HUDEP-2 (cell line): Measurements from ENCODE around the gene RAB17.
A peak's percentile ranks its signal among the peaks of the same experiment; 100 is the strongest.
"Not testable (repeated sequence)": the region's sequence is repeated elsewhere in the genome, so short reads cannot be mapped to it uniquely, and the experiment has no call there.

ENCODE experiments used
- DNase-seq, 76 experiments: peaks; one replicate each; lab custom pipeline; 2025; ENCODE audit not compliant: unreplicated experiment in 76 of 76; lab: John Stamatoyannopoulos, UW

RAB17 gene

DNA sequence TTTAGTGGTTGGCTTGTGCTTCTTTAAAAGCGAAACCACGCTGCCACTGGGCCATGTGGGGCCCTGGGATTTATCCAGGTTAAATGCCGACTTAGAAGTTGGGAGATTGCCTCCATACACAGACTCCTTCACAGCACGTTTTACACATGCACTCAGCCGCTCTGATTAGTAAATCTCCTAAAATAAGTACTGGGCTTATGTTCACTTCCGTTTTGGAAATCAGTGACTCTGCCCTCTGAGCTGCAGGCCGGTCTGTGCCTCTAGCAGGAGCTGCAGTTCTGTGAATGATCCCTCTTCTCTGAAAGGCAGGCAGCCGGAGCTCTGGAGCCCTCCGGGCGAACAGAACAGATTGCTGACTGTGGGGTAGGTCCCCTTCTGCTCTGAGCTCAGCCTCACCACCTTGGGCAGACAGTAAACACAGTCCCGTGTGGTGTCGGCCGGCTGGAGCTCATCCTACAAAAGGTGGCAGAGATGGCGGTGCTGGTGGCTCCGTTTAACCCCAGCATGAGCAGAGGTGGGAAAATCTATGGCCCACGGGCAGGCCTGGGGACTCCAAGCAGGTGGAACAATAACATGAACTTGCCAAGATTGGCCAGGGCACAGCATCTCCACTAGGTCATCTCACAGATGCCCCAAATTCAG, 9.8 kb upstream of the RAB17 start:
- DNase-seq: no peak

GRCh38 chr2:237599465-237600110, 9.1 kb upstream of the RAB17 start:
- no peak for DNase-seq

DNA sequence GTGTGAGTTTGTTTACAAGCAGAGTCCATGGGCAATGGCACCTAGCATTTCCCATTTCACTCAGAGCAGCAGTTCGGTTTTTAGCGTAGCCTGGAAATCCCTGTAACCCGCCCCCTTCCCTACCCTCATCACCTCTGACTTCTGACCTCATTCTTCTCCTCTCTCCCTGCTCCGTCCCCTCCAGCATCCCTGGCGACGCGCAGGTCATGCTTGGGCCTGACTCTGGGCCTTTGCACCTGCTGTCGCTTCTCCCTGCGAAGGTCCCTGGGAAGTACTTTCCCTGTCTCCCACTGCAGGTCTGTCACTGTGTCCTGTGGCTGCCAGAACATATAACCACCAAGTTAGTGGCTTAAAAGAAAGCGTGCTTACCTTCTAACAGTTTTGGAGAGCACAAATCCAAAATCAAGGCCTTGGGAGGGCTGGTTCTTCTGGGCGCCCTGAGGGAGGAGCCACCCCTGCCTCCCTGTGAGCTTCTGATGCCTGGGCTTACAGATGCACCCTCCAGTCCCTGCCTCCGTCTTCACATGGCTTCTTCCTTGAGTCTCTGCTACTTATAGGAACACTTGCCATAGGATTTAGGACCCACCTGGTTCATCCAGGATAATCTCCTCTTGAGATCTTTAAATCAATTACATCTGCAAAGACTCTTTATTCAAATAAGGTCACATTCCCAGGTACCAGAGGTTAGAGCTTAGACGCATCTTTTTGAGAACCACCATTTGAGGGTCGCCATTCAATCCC, 8.1 kb upstream of the RAB17 start:
- no peak for DNase-seq

DNA sequence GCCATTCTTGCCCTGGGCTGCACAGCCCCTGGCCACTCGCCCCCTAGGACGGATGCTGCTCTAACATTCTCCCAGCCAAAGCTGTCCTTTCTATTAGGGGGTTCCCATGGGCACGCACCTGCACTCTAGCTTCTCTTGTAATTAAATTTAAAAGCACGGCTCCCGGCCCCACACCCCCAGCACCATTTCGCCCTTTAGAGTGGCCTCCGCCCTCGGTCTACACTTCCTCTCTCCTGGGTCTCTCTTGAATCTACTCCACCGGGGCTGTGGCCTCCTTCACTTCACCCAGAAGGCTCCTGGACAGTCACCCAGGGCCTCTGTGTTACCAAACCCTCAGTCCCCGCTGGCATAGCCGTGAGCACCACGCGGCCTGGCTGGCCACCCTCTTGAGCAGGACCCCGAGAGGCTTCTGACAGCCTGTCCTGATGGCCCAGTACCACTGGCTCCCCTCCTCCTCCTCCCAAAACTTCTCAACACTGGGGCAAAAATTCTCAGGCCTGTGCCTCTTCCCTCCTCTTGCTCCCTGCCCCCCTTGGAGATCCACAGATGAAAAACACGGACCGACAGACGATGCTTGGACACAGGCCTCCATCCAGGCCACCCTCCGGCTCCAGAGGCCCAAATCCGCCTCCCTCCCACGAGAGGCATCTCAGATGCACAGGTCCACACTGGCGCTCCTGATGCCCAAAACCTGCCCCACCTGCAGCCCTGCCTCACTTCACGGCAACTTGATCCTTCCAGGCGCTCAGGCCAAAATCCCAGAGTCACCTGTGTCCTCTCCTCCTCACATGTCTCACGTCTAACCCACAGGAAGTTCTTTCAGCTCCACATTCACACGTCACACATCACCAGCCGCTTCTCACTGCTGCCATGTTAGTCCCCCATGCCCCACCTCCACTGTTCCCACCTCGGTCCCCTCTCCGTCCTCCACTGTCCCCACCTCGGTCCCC, 6.9 kb upstream of the RAB17 start:
- DNase-seq: no peak

DNA sequence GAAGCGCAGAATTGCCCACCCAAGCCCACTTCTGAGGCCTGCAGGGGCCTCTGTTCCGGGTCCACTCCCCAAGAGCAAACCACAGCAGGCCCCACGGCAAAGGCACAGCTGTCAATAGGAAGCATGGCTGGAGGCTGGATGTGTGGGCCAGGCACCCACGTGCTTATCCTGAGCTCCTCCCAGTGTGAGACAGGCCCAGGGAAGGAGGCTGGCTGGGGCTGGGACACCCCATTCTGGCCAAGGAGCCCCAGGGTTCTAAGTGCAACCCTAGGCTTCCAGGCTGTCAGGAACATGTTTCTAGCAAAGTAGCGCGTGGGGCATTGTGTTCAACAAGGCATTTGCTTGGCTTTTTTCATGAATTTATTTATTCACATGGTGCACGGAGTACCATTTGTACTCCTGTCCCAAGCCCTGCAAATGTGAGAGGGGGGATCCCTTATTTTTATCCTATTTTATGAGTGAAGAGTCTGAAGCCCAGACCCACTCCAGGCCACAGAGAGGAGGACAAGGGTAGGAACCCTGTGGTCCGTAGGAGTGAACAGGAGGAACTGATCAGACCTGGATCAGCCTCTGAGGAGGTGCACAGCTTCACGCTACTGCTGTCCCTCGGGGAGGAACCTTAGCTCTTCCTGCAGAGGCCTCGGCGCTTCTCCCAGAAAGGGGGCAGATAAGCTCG, 6.1 kb upstream of the RAB17 start:
- no peak for DNase-seq

GRCh38 chr2:237595829-237596519, 5.4 kb upstream of the RAB17 start:
- not testable (repeated sequence) for DNase-seq

DNA sequence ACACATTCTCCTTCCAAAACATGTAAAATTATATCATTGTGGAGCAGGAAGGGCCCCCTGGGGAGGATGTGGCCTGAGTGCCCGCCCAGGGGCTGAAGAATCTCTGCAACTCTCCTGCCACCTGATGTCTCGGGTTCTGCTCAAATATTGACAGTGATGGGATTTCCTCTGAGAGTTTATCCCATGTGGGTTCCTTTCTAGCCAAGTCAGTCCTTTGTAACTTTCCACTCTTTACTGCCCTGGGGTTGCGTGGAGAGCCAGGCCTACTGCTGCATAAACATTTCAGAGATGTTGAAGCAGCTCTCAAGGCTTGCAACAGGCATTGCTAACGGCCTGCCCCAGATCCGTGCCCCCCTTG, 4.0 kb upstream of the RAB17 start:
- DNase-seq: no peak

DNA sequence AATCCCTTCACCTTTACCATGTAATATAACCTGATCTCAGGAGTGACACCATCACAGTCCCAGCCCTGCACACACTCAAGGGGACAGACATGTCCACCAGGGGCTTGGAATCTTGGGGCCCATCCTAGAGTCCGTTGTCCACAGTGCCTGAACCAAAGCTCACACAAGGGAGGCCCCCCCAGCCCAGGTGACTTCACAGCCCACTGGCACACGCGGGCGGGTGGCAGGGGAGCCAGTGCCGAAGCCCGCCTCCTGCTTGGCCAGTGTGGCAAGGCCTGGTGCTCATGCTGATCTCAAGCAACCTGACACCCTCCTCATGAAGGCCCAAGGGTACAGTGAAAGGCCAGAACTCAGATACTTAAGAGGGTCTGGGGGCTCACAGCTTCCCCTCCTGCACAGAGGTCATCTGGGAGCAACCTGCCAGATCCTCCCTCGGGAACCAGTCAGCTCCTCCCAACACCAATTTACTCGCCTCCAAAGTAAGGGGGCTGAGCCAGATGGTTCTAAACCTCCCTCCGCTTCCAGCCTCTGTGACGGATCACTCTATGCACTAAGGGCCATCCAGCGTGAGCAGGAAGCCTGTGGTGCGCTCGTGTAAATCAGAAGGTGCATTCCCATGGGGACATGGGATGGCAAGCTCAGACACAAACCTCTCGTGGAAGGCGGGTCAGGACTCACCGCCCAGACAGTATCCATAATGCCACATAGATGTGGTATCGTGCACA, 3.2 kb upstream of the RAB17 start:
- no peak for DNase-seq

GRCh38 chr2:237593036-237593435, 2.5 kb upstream of the RAB17 start:
- no peak for DNase-seq

GRCh38 chr2:237592425-237592980, 2.0 kb upstream of the RAB17 start:
- DNase-seq: no peak

DNA sequence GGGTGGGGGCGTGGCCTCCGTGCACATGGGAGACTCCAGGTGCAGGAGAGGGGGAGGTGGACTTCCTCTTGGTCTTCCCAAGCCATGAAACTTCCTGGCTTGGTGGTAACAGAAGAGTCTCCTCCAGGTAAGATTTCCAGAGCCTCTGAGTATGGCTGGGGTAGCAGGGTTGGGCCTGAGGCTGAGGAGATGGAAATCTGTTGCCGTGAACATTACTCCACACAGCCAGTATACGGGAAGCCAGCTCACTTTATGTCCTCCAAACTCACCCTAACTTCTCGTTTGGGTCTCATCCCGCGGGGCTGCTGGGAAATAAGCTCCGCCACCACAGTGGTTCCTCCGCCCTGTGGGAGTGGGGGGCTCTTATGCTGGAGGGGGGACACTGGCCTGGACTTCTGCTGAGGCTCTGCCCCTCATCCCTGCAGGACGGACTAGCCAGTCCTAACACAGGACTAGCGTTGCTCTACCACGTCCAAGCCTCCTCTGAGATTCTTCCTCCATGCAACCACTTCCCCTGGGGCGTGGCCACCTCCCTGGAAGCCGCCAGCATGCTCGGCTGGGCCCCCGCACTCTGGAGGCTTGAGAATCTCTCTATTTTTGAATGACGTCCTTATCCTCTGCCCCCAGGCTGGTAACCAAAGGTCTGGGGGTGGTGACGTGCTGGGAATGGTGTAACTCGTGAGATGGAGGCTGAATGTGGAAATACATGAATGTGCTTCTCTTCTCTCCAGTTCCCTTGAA, 777 bp upstream of the RAB17 start:
- no peak for DNase-seq

DNA sequence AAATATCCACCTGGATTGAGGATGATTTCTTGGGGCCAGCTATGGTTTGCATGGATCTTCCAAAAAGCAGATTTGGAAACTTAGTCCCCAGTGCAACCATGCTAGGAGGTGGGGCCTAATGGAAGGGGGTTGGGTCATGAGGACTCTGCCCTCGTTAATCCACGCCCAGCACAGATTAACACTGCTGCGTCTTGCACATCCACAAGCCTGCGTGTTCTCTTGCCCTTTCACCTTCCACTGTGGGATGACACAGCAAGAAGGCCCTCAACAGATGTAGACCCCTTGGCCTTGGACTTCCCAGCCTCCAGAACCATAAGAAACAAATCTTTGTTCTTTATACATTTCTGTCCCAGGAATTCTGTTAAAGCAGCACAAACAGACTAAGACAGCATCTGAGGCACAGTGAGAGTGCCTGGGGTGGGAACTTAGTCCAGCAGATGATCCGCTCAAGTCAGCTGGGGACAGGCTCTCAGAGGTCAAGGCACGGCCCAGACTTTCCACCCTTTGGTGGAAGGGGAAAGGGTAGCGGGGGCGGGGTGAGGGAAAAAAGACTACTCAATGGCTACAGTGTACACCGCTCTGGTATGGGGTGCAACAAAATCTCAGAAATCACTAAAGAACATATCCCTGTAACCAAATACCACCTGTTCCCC, 2.4 kb downstream of the RAB17 start:
- DNase-seq: no peak

DNA sequence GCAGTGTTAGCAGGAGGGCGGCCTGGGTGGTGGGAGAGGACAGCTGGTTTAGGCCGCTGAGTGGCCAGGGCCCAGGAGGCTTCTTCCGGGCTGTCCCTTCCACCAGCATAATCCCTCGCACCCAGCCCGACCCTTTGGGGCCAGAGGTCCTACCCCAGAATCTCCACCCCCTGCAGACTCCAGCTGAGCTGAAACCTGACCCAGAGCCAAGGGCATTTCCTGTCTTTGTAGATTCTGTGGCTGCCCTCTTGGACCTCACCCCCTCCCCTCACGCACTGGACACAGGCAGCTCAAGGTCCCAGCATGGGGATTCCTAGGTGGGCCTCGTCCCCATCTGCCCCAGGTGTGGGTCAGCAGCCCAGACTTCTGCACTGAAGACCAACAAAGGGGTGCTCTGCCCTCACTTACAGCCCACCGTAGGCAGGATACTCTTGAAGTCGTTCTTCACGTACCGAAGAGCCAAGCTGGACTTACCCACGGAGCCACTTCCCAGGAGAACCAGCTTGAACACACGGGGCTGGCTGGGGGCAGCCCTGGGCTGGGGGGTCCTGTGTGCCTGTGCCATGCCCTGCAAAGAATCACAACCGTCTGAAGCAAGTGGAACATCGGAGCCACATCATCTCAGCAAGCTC, 4.8 kb downstream of the RAB17 start:
- DNase-seq: no peak

- no peak for DNase-seq
Observed at GRCh38 chr2:237583385-237584295, 6.9 kb downstream of the RAB17 start.

- DNase-seq: peak in 3 of 76 experiments; percentile 8 to 32 (median 26)
Observed at GRCh38 chr2:237581751-237582746, 8.5 kb downstream of the RAB17 start.
